ENCODE data around the gene TRAF3.

The TRAF3 gene

GRCh38 chr14:102776761-102777710 lies at the start of gene TRAF3:
TRAF3 (plus strand) TSS chr14:102777449; CDS start chr14:102870202, 92,753 bp downstream.
- H3K79me2 ChIP-seq (ENCODE audit: control insufficient read depth, insufficient read depth, low read length, unreplicated experiment): peaks cover 41% of the 10 kb centered on the region
- H3K36me3 ChIP-seq (ENCODE audit: insufficient read depth, low read length): no peaks in the 10 kb centered on the region
- H3K27ac ChIP-seq (ENCODE audit: low read depth, low read length): peak within 1 kb of the TSS; percentile 75
- peak within 1 kb of the TSS; percentile 89 for H2AFZ ChIP-seq (ENCODE audit: low read length, unreplicated experiment)
- H3K4me3 ChIP-seq (ENCODE audit: low read depth, low read length): peak within 1 kb of the TSS; percentile 99
- H3K4me1 ChIP-seq (ENCODE audit: control insufficient read depth, insufficient read depth, low read length, unreplicated experiment): peaks cover 36% of the 10 kb centered on the region
- H3K27me3 ChIP-seq (ENCODE audit: insufficient read depth, low read length): no peaks in the 10 kb centered on the region

- no peaks in the 10 kb centered on the region for H3K79me2 ChIP-seq (ENCODE audit: control insufficient read depth, insufficient read depth, low read length, unreplicated experiment)
- H2AFZ ChIP-seq (ENCODE audit: low read length, unreplicated experiment): no peak overlapping the region
- no peak overlapping the region for H3K27ac ChIP-seq (ENCODE audit: low read depth, low read length)
- no peaks in the 10 kb centered on the region for H3K27me3 ChIP-seq (ENCODE audit: insufficient read depth, low read length)
- no peak overlapping the region for H3K4me3 ChIP-seq (ENCODE audit: low read depth, low read length)
- H3K36me3 ChIP-seq (ENCODE audit: insufficient read depth, low read length): 0 out of 2 replicates have a peak, but pooled peaks cover 8% of the 10 kb centered on the region
- no peaks in the 10 kb centered on the region for H3K4me1 ChIP-seq (ENCODE audit: control insufficient read depth, insufficient read depth, low read length, unreplicated experiment)
Observed at GRCh38 chr14:102728501-102728900, 48.7 kb upstream of the TRAF3 start.

GRCh38 chr14:102729268-102729667 lies 48.0 kb upstream of the TRAF3 start:
- H3K27me3 ChIP-seq (ENCODE audit: insufficient read depth, low read length): no peaks in the 10 kb centered on the region
- no peaks in the 10 kb centered on the region for H3K79me2 ChIP-seq (ENCODE audit: control insufficient read depth, insufficient read depth, low read length, unreplicated experiment)
- H3K36me3 ChIP-seq (ENCODE audit: insufficient read depth, low read length): 0 out of 2 replicates have a peak, but pooled peaks cover 8% of the 10 kb centered on the region
- H2AFZ ChIP-seq (ENCODE audit: low read length, unreplicated experiment): no peak overlapping the region
- no peak overlapping the region for H3K4me3 ChIP-seq (ENCODE audit: low read depth, low read length)
- no peak overlapping the region for H3K27ac ChIP-seq (ENCODE audit: low read depth, low read length)
- H3K4me1 ChIP-seq (ENCODE audit: control insufficient read depth, insufficient read depth, low read length, unreplicated experiment): no peaks in the 10 kb centered on the region

GRCh38 chr14:102729825-102730224 lies 47.4 kb upstream of the TRAF3 start:
- H3K27ac ChIP-seq (ENCODE audit: low read depth, low read length): no peak overlapping the region
- H3K4me3 ChIP-seq (ENCODE audit: low read depth, low read length): no peak overlapping the region
- H3K4me1 ChIP-seq (ENCODE audit: control insufficient read depth, insufficient read depth, low read length, unreplicated experiment): no peaks in the 10 kb centered on the region
- H3K27me3 ChIP-seq (ENCODE audit: insufficient read depth, low read length): no peaks in the 10 kb centered on the region
- 0 out of 2 replicates have a peak, but pooled peaks cover 6% of the 10 kb centered on the region for H3K36me3 ChIP-seq (ENCODE audit: insufficient read depth, low read length)
- no peaks in the 10 kb centered on the region for H3K79me2 ChIP-seq (ENCODE audit: control insufficient read depth, insufficient read depth, low read length, unreplicated experiment)
- H2AFZ ChIP-seq (ENCODE audit: low read length, unreplicated experiment): no peak overlapping the region

- Histone ChIP-seq H3K4me3 (ENCODE audit: low read depth, low read length) (no peak overlapping the region), H3K79me2 (ENCODE audit: control insufficient read depth, insufficient read depth, low read length, unreplicated experiment) (no peaks in the 10 kb centered on the region), H3K27ac (ENCODE audit: low read depth, low read length) (no peak overlapping the region), H2AFZ (ENCODE audit: low read length, unreplicated experiment) (no peak overlapping the region), H3K27me3 (ENCODE audit: insufficient read depth, low read length) (no peaks in the 10 kb centered on the region), H3K36me3 (ENCODE audit: insufficient read depth, low read length) (0 out of 2 replicates have a peak, but pooled peaks cover 3% of the 10 kb centered on the region), H3K4me1 (ENCODE audit: control insufficient read depth, insufficient read depth, low read length, unreplicated experiment) (no peaks in the 10 kb centered on the region)
Observed at GRCh38 chr14:102731101-102731870, 46.0 kb upstream of the TRAF3 start.

DNA sequence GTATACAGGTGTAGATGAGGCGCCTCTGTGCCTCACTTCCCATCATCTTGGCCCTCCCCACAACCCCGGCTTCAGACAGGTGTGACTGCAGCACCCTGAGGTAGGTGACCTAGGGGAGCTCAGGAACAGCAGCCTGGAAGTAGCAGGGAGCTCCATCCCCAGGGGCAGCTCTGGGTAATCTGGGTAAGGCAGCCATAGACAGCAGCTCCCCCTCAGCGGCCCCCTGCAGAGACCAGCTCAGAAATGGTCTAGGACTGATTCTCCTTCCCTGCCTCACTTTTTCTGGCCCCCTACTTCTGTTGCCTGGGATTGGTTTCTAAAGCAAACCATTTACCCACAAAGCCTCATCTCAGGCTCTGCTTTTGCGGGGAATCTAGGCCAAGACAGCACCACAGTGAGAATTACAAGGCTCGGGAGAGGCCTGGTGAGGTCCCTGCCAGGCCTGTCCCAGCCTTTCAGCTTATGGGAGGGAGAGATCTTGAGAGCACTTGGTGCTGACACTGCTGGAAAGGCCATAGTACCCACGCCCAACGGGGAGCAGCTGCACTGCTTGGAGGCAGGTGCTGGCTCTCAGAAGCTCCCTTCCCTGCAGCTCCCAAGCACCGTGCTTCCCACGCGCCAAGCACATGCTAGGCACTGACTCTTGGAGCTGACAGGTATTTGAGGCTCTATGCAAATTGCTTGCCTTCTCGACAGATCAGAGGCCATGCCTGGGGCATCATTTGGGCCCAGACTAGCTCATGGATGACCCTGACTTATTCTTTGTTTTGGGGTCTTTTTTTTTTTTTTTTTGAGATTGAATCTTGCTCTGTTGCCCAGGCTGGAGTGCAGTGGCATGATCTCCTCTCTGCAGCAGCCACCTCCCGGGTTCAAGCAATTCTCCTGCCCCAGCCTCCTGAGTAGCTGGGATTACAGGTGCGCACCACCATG lies 45.1 kb upstream of the TRAF3 start:
- Histone ChIP-seq H3K79me2 (ENCODE audit: control insufficient read depth, insufficient read depth, low read length, unreplicated experiment) (no peaks in the 10 kb centered on the region), H3K27me3 (ENCODE audit: insufficient read depth, low read length) (no peaks in the 10 kb centered on the region), H3K4me1 (ENCODE audit: control insufficient read depth, insufficient read depth, low read length, unreplicated experiment) (no peaks in the 10 kb centered on the region), H3K4me3 (ENCODE audit: low read depth, low read length) (no peak overlapping the region), H3K27ac (ENCODE audit: low read depth, low read length) (no peak overlapping the region), H2AFZ (ENCODE audit: low read length, unreplicated experiment) (no peak overlapping the region), H3K36me3 (ENCODE audit: insufficient read depth, low read length) (no peaks in the 10 kb centered on the region)

DNA sequence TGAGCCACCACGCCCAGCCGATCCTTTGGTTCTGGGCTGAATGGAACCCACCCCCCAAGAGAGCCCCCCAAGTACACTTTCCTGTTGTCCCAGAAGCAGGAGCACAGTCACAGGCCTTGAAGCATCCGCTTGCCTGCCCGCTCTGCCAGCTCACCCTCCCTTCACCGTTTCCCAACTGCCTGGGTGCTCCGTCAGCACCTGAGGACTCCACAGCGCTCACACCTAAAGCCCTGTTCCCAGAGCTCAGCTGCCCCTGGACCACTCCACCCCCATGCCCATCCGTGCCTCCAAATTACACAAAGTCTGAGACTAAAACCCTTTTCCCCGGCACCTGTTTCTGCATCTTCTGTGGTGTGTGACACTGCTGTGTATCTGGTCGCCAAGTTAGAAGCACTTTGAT lies 44.3 kb upstream of the TRAF3 start:
- Histone ChIP-seq H2AFZ (ENCODE audit: low read length, unreplicated experiment) (no peak overlapping the region), H3K27ac (ENCODE audit: low read depth, low read length) (no peak overlapping the region), H3K79me2 (ENCODE audit: control insufficient read depth, insufficient read depth, low read length, unreplicated experiment) (no peaks in the 10 kb centered on the region), H3K4me3 (ENCODE audit: low read depth, low read length) (no peak overlapping the region), H3K27me3 (ENCODE audit: insufficient read depth, low read length) (no peaks in the 10 kb centered on the region), H3K4me1 (ENCODE audit: control insufficient read depth, insufficient read depth, low read length, unreplicated experiment) (no peaks in the 10 kb centered on the region), H3K36me3 (ENCODE audit: insufficient read depth, low read length) (no peaks in the 10 kb centered on the region)

GRCh38 chr14:102733326-102733725 lies 43.9 kb upstream of the TRAF3 start:
- Histone ChIP-seq H3K4me3 (ENCODE audit: low read depth, low read length) (no peak overlapping the region), H3K27ac (ENCODE audit: low read depth, low read length) (no peak overlapping the region), H3K79me2 (ENCODE audit: control insufficient read depth, insufficient read depth, low read length, unreplicated experiment) (no peaks in the 10 kb centered on the region), H3K36me3 (ENCODE audit: insufficient read depth, low read length) (no peaks in the 10 kb centered on the region), H3K4me1 (ENCODE audit: control insufficient read depth, insufficient read depth, low read length, unreplicated experiment) (no peaks in the 10 kb centered on the region), H2AFZ (ENCODE audit: low read length, unreplicated experiment) (no peak overlapping the region), H3K27me3 (ENCODE audit: insufficient read depth, low read length) (no peaks in the 10 kb centered on the region)

DNA sequence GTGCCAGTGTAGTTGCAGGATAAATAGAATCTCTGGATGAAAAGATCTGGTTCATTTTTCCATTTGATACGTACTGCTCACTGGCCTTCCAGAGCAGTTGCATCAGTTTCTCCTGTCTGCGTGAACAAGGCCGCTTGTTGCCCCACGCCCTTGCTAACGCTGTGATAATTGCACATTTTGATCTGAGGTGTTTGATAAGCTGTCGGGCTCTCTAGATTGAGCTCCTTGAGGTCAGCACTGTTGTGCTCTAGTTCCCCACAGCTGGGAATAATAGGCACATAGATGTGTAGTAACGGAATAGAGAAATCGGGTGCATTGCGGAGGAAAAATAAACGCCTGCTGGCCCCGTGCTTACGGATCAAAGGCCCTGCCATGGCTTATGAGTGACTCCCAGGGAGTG lies 42.8 kb upstream of the TRAF3 start:
- no peaks in the 10 kb centered on the region for H3K27me3 ChIP-seq (ENCODE audit: insufficient read depth, low read length)
- no peaks in the 10 kb centered on the region for H3K79me2 ChIP-seq (ENCODE audit: control insufficient read depth, insufficient read depth, low read length, unreplicated experiment)
- H3K4me1 ChIP-seq (ENCODE audit: control insufficient read depth, insufficient read depth, low read length, unreplicated experiment): no peaks in the 10 kb centered on the region
- no peak overlapping the region for H3K27ac ChIP-seq (ENCODE audit: low read depth, low read length)
- H3K36me3 ChIP-seq (ENCODE audit: insufficient read depth, low read length): no peaks in the 10 kb centered on the region
- H2AFZ ChIP-seq (ENCODE audit: low read length, unreplicated experiment): no peak overlapping the region
- H3K4me3 ChIP-seq (ENCODE audit: low read depth, low read length): no peak overlapping the region

DNA sequence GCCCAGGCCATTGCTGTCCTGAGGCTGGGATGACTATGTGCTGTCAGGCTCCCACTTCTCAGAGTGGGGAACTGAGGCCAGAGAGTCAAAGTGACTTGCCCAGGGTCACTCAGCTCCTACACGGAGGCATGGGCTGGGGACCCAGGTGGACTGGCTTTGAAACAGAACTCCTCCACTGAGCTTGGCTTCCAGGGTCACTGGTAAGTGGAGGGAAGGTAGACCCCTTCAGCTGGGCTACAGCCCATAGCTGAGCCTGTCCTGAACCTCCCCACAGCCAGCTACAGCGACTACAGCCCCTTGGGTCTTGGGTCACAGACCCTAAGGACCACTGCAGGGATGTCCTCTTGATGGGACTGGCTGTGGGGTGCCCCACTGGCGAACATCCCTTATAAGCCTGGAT lies 40.3 kb upstream of the TRAF3 start:
- H3K4me1 ChIP-seq (ENCODE audit: control insufficient read depth, insufficient read depth, low read length, unreplicated experiment): no peaks in the 10 kb centered on the region
- H3K4me3 ChIP-seq (ENCODE audit: low read depth, low read length): no peak overlapping the region
- H3K79me2 ChIP-seq (ENCODE audit: control insufficient read depth, insufficient read depth, low read length, unreplicated experiment): no peaks in the 10 kb centered on the region
- H3K27me3 ChIP-seq (ENCODE audit: insufficient read depth, low read length): no peaks in the 10 kb centered on the region
- H2AFZ ChIP-seq (ENCODE audit: low read length, unreplicated experiment): no peak overlapping the region
- H3K27ac ChIP-seq (ENCODE audit: low read depth, low read length): no peak overlapping the region
- H3K36me3 ChIP-seq (ENCODE audit: insufficient read depth, low read length): no peaks in the 10 kb centered on the region

Data from ACC112 (cell line).